GOT3 (cell line): ENCODE results near the gene PARVA.
"Not testable (repeated sequence)": the region's sequence is repeated elsewhere in the genome, so short reads cannot be mapped to it uniquely, and the experiment has no call there.

Experiments used
- DNase-seq: peaks from one replicate; lab custom pipeline; 2025; ENCODE audit warnings: mixed read lengths; lab: John Stamatoyannopoulos, UW

The PARVA gene

GRCh38 chr11:12503886-12504285 is 126.5 kb downstream of the PARVA start:
- no peak for DNase-seq

GRCh38 chr11:12505183-12505582 is 127.8 kb downstream of the PARVA start:
- no peak for DNase-seq

DNA sequence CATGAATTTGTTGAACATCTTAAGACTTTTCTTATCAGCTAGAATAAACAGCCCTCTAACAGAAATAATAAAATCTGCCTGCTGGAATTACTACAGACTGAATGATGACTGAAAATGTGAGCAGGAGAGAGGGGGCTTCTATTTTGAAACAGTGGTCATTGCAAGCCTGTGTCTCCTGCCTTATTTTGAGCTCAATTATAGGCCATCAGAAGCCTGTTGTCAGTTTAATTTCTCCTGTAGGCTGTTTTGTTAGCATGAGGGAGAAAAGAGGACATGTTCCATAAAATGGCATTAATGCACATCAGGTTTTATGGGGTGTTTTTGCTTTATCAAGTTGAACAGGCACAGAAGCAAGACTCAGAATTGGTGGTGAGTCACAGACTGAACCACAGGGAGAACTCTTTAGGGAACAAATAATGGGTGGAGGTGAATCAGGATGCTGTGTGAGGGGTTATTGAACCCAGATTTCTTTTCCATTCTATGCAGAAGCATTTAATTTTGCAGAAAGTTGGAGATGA is 129.1 kb downstream of the PARVA start:
- DNase-seq: no peak

DNA sequence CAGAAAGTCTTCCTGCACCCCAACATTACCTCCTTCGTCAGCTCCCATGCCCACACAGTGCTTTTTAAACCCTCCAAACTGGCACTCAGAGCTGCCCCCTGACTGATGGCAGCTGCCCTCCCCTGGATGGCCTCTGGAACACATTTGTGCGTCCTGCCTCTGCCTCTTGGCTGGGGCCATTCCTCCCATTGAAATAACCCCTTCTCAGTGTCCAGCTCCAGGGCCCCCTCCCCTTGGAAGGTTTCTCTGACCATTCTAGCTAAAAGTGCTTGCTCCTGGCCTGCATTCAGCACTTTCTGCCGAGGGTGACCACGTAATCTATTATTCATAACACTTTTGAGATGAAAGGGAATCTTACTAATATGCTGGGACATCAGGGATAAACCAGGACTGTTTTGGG is 130.0 kb downstream of the PARVA start:
- no peak for DNase-seq

DNA sequence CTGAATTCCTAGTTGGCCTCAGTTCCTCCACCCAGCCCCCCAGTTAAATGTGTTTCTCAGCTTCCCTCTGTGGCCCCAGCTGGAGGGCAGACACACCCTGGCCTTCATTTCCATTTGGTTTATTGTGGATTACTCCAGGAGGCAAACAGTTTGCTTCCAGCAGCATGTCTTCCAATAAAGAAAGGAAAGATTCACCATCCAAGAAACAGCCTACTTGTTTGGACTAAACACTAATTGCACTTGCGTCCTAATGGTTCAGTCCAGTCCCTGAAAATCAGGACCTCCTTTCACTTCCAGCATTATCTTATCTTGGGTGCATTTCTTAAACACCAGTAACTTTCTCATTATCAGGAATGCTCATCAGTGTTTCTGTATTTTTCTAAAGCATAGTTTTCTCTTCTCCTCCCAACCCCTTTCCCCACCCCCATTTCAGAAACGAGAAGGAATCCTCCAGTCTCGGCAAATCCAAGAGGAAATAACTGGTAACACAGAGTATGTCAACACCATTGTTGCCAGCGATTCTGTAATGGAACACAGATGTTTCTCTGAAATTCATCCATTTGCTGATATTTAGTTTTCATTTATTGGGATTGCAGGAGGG is 130.9 kb downstream of the PARVA start:
- no peak for DNase-seq

DNA sequence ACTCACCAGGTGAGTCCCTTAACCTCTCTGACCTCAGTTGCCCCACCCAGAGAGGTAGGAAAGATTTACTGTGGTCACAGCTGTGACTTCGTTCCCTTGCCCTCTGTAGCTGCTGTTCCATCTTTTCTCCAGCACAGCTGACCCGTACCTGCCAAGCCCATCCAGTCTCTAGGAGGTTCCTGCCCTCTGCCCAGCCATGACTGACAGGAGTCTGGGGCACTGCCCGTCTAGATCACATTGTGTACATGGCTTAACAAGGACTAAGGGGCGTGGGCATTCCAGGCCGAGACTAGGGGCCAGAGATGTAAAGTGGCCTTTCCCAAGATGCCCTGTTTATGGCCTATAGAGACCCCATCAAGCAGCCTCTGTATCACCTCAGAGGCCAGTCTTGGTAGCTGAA is 132.0 kb downstream of the PARVA start:
- no peak for DNase-seq

- DNase-seq: no peak
Observed at GRCh38 chr11:12512132-12512531, 134.8 kb downstream of the PARVA start.

DNA sequence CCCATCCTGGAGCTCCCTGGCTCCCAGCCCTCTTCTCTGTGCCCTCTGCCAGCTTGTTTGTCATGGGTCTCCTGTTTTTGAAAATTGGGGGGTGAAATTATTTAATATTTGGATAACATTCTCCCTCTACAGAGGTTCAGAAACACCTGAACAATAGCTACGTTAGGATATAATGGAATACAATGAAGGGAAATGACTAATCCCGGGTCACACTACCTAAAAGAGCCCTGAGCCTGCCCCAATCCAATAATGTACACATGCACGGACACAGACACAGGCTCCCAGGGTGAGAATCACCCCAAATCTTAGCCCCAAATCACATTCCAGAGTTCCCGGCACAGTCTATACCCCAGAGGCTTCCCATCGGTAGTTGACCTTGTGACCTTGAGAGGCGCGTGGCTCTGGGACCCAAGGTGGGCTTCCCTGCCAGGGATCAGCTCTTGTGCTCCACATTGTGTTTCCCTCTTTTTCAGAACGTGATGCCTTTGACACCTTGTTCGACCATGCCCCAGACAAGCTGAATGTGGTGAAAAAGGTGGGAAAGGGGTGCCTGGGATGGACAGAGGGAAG is 135.5 kb downstream of the PARVA start:
- DNase-seq: no peak

- no peak for DNase-seq
Observed at GRCh38 chr11:12516387-12517105, 139.2 kb downstream of the PARVA start.

- DNase-seq: no peak
Observed at GRCh38 chr11:12517306-12517705, 139.9 kb downstream of the PARVA start.

DNA sequence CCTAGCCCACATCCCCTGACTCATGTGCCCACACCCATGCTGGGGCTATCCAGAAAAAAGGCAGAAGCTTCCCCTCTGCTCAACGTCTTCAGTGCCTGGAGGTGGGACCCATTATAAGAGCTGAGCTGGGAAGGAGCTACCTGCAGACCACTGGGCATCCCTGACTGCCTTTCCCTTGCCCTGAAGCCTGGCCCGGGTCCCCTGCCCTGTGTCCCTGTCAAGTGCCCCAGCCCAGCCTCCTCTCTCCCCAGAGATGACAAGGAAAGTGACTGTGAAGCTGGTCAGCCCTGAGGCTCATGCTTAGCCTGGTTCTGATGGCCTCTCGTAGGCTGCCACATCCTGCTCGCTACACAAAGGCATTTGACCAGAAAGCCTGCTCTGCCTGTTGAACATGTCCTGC is 140.4 kb downstream of the PARVA start:
- no peak for DNase-seq

- no peak for DNase-seq
Observed at GRCh38 chr11:12518606-12519385, 141.4 kb downstream of the PARVA start.

- DNase-seq: no peak
Observed at GRCh38 chr11:12520054-12520453, 142.7 kb downstream of the PARVA start.

GRCh38 chr11:12520576-12520975 is 143.2 kb downstream of the PARVA start:
- DNase-seq: not testable (repeated sequence)

GRCh38 chr11:12523180-12523924 is 146.0 kb downstream of the PARVA start:
- DNase-seq: no peak

DNA sequence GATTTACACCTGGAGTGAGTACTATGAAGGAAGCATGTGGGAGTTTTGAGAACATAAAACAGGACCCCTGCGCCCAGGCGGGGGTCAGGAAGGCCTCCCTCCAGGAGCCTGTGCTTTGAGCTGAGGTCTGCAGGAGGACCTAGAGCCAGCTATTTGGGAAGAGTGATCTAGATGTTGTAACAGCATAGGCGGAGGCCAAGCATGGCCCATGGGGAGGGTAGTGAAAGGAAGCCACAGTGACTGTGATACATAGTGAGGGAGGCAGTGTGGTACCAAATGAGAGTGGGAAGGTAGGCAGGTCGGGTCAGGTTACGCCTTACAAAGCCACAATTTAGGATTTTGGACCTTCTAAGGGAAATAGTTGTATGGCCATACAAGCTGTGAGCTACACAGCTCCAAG is 147.5 kb downstream of the PARVA start:
- no peak for DNase-seq

- DNase-seq: no peak
Observed at GRCh38 chr11:12525466-12526055, 148.2 kb downstream of the PARVA start.

DNA sequence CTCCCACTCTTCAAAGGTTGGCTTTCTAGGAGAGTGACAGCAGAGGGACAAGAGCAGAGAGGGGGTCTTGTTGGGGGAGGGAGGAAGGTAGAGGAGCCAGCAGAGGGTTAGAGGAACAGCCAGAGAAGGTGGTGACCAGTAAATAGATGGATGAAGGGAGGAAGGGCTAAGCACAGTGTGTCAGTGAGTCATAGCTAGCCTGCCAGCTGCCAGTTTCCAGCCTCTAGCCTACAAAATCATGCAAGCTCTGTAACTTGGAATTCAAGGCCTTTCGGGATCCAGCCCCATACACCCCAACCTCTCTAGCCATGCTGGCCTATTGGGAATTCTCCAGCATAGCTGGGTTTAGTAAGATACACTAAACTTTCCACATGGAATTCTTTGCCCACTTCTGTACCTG is 149.4 kb downstream of the PARVA start:
- DNase-seq: no peak

DNA sequence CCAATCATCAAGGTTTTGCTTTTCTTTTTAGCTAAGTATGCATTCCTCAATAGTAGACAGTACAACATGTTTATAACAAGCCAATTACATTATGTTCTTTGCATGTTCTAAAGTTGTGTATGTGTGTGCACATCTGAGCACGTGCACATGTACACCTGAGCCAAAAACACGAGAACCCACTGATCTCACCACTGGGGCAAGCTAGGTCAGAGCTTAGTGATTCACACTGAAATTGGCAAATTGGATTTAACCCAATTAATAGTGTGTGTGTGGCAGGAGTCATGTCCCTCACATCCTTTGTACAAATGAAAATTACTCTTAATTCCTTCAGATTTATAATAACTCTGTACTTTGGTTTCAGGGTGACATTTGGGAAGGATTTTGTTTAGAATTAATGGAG is 151.1 kb downstream of the PARVA start:
- no peak for DNase-seq

GRCh38 chr11:12529041-12529440 is 151.7 kb downstream of the PARVA start:
- no peak for DNase-seq

DNA sequence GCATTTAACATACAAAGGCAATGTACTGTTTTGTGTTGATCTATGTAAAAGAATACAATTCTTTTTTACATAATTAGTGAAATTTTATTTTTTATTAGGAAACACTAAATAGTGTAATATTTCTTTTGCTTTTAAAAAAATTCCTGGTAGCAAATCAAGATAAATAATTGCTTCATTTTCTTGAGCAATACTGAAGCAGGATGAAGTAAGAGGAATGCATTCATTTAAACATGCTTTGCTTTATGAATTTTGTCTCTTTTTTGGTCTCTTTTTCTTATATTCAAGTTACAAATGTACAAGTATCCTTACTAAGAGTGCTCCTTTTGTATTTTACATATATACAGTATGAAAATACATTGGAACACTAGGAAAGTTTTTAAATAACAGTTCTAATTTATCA is 152.4 kb downstream of the PARVA start:
- no peak for DNase-seq
